WI38 (cell line): ENCODE measurements around the gene PAFAH1B1.

Experiments
- H3K4me3 ChIP-seq: 2 replicates; pipeline ENCODE4 v1.5.1; 2011; ENCODE audit warnings: low read depth, mild to moderate bottlenecking, control low read depth, low read length
- TF ChIP-seq, protein P1 (sequence below): IDR thresholded peaks from 2 replicates; pipeline ENCODE4 v1.5.1; 2012; ENCODE audit warnings: low read depth, mild to moderate bottlenecking, control low read depth, low read length

PAFAH1B1 gene

DNA sequence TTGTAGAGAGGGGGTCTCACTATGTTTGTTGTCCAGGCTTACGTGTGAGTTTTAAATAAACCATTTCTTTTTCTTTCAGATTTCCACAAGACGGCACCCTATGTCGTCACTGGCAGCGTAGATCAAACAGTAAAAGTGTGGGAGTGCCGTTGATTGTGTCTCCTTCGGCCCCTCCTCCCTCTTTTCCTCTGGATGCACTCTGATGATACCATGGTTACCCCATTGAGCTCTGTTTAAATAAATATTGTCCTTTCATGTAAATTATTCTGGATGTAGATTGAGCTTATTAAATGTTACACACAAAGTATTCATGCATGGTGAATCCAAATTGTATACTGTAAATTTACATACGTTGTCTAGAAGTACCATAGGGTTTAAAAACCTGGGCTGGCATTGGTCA lies 88.2 kb downstream of the PAFAH1B1 start:
- TF ChIP-seq, protein P1, sequence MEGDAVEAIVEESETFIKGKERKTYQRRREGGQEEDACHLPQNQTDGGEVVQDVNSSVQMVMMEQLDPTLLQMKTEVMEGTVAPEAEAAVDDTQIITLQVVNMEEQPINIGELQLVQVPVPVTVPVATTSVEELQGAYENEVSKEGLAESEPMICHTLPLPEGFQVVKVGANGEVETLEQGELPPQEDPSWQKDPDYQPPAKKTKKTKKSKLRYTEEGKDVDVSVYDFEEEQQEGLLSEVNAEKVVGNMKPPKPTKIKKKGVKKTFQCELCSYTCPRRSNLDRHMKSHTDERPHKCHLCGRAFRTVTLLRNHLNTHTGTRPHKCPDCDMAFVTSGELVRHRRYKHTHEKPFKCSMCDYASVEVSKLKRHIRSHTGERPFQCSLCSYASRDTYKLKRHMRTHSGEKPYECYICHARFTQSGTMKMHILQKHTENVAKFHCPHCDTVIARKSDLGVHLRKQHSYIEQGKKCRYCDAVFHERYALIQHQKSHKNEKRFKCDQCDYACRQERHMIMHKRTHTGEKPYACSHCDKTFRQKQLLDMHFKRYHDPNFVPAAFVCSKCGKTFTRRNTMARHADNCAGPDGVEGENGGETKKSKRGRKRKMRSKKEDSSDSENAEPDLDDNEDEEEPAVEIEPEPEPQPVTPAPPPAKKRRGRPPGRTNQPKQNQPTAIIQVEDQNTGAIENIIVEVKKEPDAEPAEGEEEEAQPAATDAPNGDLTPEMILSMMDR, result no peak
- no peak overlapping the region for H3K4me3 ChIP-seq

DNA sequence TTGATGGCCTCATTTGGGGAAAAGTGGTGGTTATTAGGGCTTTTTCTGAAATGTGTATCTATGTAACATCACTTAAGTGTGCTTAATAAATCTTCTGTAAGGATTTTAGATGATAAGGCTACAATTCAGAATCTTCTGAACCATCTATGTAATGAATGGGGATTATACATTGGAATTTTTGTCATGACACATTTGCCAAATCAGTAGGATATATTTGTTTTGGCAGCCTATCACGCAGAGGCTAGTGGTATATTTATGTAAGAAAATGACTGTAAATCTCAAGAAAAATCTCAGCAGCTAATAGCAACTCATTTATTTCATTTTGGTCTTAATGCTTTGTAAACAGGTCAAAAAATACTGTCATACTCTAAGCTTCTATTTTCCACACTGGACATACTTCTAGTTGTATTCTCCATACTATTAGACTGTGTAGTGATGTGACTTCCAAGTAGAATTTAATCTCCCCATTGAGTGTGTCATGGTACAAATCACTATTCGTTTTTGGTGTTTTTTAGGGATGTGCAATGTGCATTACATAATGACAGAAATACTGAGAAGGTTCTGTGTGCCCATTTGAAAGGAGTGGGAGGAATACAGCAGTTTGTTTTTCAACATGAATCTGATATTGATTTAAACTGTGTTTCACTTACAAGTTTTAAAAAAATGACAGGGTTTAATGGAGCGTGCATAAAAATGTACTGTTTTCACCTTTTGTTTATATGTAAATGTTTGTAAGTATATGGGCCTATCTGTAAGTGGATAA lies 88.9 kb downstream of the PAFAH1B1 start:
- TF ChIP-seq, protein P1, result no peak
- no peak overlapping the region for H3K4me3 ChIP-seq

DNA sequence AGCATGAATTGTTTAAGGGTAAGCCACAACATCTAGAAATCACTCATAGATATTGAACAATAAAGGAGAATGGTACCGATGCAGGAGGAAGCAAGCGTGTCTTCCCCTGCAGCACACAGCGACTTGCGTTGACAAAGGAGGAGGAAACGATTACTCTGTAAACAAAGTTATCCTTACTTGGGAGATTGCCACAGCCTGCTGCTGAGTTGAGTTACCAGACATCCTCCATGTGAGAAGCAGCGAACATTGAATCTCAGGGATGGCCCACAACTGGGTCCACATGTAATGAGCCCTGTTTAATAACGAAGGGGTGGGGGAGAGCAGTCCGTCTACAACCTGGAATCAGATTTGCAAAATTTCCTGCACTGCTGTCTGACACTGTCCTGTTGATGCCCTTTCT lies 90.5 kb downstream of the PAFAH1B1 start:
- H3K4me3 ChIP-seq, result no peak overlapping the region
- TF ChIP-seq, protein P1, result no peak

DNA sequence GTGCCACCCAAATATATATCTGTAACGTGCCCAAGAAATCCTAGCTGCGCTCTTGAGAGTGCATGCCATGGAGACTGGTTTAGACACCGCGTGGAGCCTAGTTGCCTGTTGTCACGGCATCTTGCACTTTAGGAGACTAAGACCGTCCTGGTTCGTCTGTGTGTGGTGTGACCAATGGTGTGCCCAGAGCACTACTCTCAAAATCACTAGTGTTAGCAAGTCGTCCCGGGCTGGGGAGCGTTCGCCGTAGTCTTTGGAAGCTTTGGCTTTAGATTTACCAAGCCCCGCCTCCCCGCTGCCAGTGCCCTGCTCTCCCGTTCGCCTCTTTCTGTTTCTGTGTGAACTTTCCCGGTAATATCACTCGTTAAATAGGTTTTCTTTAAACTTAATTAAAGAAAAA lies 91.1 kb downstream of the PAFAH1B1 start:
- no peak overlapping the region for H3K4me3 ChIP-seq
- TF ChIP-seq, protein P1, result no peak

DNA sequence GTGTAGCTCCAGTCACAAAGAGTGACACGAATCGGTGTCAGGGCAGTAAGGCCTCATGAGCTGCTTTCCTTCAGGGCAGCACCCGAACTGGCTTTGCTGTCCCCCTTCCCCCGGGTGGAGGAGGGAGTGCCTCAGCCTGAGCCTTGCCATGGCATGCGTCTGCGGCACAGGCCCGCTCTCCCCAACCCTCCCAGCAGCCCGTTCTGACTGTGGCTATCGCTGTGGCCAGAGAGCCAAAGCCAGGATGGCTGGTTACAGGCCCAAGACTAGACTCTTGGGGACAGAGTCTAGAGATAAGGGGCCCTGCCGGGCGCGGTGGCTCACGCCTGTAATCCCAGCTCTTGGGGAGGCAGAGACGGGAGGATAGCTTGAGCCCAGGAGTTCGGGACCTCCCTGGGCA lies 92.2 kb downstream of the PAFAH1B1 start:
- H3K4me3 ChIP-seq, result no peak overlapping the region
- TF ChIP-seq, protein P1, result no peak

DNA sequence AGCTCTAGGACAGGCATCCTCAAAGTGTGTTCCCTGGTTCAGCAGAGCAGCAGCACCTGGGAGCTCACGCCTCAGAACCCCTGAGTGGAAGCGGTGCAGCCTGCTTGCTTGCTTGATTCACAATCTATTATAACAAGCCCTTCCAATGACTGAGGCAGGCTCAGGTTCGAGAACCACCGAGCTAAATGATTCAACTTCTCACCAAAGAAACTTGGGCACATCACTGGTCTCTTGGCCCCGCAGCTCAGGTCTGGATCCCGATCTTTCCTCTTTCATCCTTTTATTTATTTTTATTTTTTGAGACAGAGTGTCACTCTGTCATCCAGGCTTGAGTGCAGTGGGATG lies 93.6 kb downstream of the PAFAH1B1 start:
- TF ChIP-seq, protein P1, result no peak
- no peak overlapping the region for H3K4me3 ChIP-seq

DNA sequence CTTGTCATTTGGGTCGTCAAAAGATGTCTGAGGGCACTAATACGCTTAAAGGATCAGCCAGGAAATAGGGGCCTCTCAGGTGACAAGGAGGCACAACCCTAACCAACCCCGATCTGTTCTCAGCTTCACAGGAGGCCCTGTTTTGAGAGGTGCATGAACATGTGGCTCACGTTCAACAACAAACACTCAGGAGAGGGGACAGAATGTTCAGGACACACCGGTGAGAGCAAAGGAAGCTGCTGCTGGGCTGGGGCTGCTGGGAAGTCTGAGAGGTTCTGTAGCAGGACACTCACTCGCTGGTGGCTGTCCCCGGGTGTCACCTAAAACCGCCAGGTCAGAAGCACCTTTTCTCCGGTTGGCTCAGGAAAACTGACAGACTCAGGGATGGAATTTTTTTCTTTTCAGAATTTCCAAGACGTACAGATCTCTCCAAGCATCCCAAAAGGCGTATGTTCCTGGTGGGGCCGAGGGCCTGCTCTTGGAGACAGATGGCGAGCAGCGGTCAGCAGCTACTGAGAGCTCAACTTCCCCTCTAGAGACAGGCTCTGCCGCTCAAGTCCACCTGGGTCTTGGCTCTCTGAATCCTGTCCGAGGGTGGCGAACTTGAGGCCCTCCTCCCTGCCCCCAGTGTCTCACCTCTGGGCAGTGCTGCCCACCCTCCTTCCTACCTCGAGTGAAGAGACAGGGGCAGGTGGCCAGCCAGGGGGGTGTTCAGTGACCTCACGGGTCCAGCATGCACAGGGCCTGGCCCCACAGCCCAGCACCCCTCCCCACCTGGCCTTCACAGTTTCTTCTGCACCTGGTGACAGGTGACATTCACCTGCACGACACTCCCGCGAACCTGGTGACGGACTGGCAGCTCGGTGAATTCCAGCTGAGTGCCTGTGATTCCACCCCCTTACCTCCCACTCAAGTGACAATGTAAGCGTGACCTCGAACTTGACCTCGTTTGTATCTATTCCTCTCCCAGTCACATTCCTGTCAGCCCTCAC lies 95.2 kb downstream of the PAFAH1B1 start:
- TF ChIP-seq, protein P1, result no peak
- H3K4me3 ChIP-seq, result no peak overlapping the region
